ENCODE results near the gene KIF26B. TPM values are rescaled to one million over a fixed set of nuclear protein-coding genes. Genes with fewer than 3 reads are reported as not detected.

Gene KIF26B
- total RNA-seq, 1 donor from 2014 or later: 5.1 TPM

DNA sequence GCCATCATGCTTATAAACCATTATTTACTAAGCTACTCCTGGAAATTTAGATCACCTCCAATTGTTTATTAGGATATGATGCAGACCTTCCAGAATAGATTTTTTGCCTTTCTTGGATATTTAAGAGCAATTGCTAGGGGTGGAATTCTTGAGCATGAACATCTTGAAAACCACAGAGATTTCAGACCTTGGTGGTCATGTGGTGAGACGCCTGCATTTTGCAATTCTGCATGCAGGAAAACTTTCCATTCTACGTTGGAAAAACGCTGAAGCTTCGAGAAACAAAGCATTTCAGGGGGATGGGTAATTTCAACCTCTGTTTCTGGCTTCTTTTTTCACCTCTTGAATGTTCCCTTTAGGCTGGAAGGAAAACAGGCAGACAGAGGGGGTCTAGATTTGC is 596.3 kb downstream of the KIF26B start:
- H3K27me3 Mint-ChIP-seq: no peaks in the 10 kb centered on the region

DNA sequence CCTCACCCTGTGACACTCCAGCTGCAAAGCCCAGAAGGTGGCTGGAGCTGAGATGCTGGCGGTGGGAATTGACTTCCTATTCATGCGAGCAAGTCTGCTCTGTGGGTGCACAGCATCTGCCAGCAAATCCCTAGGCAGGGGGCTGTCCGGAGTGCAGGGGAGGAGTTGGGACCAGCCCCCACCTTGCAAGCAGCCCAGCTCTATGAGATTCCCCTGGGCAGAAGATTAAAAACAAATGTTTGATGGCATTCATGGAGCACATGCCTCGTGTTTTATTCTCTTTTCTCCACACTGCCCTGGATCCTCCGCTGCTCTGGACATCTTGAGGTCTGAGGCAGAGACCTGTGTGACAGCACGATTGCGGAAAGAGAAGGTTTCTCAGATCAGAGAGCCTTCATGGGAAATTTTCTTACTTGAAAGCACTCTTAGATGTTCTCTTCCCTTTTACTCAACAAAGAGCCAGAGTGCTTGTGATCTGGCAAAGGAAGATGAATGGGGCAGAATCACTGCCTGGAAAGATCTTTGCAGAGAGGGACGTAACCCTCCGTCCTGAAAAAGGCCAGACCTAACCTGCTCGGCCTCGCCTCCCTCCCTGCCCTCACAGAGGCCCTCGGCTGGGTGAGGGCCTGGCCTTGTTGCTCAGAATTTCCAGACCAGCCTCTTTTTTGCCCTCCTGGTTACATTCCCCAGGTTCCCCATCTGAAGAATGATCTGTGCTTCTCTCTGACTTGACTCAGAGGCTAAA is 597.1 kb downstream of the KIF26B start:
- H3K27me3 Mint-ChIP-seq: no peaks in the 10 kb centered on the region
- peak overlapping the region; percentile 62 for H3K27ac Mint-ChIP-seq
- H3K9me3 Mint-ChIP-seq (ENCODE audit: low read depth): peaks cover 13% of the 10 kb centered on the region
- H3K36me3 Mint-ChIP-seq (ENCODE audit: insufficient read depth): peaks cover 5% of the 10 kb centered on the region
- no peak for DNase-seq (ENCODE audit: low spot score, unreplicated experiment)
- no peaks in the 10 kb centered on the region for H3K4me1 Mint-ChIP-seq (ENCODE audit: low read depth)
- TF ChIP-seq, protein P1, sequence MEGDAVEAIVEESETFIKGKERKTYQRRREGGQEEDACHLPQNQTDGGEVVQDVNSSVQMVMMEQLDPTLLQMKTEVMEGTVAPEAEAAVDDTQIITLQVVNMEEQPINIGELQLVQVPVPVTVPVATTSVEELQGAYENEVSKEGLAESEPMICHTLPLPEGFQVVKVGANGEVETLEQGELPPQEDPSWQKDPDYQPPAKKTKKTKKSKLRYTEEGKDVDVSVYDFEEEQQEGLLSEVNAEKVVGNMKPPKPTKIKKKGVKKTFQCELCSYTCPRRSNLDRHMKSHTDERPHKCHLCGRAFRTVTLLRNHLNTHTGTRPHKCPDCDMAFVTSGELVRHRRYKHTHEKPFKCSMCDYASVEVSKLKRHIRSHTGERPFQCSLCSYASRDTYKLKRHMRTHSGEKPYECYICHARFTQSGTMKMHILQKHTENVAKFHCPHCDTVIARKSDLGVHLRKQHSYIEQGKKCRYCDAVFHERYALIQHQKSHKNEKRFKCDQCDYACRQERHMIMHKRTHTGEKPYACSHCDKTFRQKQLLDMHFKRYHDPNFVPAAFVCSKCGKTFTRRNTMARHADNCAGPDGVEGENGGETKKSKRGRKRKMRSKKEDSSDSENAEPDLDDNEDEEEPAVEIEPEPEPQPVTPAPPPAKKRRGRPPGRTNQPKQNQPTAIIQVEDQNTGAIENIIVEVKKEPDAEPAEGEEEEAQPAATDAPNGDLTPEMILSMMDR (IDR thresholded peaks at IDR 0.05; ENCODE audit: unreplicated experiment): no peak
- no peak overlapping the region for H3K4me3 Mint-ChIP-seq (ENCODE audit: low read depth)

More for the DNA sequence above, 596.3 kb downstream of the KIF26B start:
- no peak overlapping the region for H3K4me3 Mint-ChIP-seq (ENCODE audit: low read depth)
- peak overlapping the region; percentile 62 for H3K27ac Mint-ChIP-seq
- no peaks in the 10 kb centered on the region for H3K4me1 Mint-ChIP-seq (ENCODE audit: low read depth)
- TF ChIP-seq, protein P1 (IDR thresholded peaks at IDR 0.05; ENCODE audit: unreplicated experiment): no peak
- peaks cover 11% of the 10 kb centered on the region for H3K9me3 Mint-ChIP-seq (ENCODE audit: low read depth)
- peaks cover 6% of the 10 kb centered on the region for H3K36me3 Mint-ChIP-seq (ENCODE audit: insufficient read depth)
- DNase-seq (ENCODE audit: low spot score, unreplicated experiment): no peak

DNA sequence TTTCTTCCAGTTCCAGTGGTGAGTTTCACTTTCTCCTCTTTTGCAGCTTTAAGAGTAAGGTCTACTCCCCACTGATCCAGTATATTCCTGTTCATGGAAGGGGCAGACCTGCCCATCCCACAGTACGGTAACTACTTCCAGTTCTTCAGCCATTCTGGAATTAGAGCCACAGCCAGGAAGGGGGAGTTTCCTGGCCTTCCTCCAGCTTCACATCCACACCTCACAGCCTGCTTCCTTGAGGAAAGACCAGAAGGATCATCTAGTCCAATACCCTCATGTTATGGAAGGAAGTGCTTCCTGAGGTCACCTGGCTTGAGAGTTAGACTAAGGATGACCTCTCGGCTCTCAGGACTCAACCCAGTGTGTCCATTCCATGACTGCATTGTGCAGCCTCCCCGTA is 597.8 kb downstream of the KIF26B start:
- Mint-ChIP-seq H3K27me3 (no peaks in the 10 kb centered on the region), H3K27ac (no peak overlapping the region), H3K36me3 (ENCODE audit: insufficient read depth) (peaks cover 2% of the 10 kb centered on the region), H3K4me3 (ENCODE audit: low read depth) (no peak overlapping the region), H3K9me3 (ENCODE audit: low read depth) (peaks cover 11% of the 10 kb centered on the region), H3K4me1 (ENCODE audit: low read depth) (no peaks in the 10 kb centered on the region)
- no peak for DNase-seq (ENCODE audit: low spot score, unreplicated experiment)
- TF ChIP-seq, protein P1 (IDR thresholded peaks at IDR 0.05; ENCODE audit: unreplicated experiment): no peak

DNA sequence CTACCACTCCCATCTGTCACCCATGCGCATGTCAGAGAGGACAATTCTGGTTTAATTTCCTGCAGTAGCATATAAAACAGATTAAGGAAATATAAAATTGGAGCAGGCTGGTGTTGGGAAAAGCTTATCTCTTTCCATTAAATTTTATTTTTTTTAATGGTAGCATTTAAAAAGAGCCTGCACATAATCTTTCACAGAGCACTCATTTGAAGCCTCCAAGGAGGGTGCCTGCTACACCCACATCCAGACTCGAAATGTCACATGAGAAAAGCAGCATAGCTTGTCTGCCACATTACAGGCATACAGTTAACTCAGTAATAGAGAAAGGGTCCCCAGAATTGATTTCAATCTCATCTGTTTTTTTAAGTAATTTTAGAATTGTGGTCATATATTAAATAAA is 599.0 kb downstream of the KIF26B start:
- TF ChIP-seq, protein P1 (IDR thresholded peaks at IDR 0.05; ENCODE audit: unreplicated experiment): no peak
- H3K36me3 Mint-ChIP-seq (ENCODE audit: insufficient read depth): peaks cover 2% of the 10 kb centered on the region
- peaks cover 11% of the 10 kb centered on the region for H3K9me3 Mint-ChIP-seq (ENCODE audit: low read depth)
- H3K4me1 Mint-ChIP-seq (ENCODE audit: low read depth): no peaks in the 10 kb centered on the region
- H3K4me3 Mint-ChIP-seq (ENCODE audit: low read depth): no peak overlapping the region
- no peak overlapping the region for H3K27ac Mint-ChIP-seq
- no peaks in the 10 kb centered on the region for H3K27me3 Mint-ChIP-seq
- DNase-seq (ENCODE audit: low spot score, unreplicated experiment): no peak

DNA sequence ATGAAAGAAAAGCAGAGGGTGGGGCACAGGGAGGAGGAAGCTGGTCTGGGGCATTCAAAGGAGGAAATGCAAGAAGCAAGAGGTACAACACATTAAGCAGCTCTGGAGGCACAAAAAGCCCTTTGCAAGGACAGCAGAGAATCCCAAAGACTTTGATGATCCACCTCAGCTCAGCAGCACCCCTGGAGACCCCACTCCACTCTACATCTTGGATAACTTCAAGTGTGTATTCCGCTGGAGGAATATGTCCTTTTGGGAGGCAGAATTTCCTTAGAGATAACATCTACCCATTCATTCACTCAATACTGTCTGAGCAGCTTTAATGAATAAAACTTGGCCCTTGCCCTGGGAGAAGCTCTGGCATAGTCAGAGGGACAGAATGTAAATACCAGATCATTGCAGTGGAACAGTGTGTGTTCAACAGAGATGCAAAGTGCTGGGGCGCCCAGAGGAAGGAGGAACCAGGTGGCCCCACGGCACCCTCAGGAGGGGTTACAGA is 599.7 kb downstream of the KIF26B start:
- Mint-ChIP-seq H3K36me3 (ENCODE audit: insufficient read depth) (peaks cover 2% of the 10 kb centered on the region), H3K4me1 (ENCODE audit: low read depth) (no peaks in the 10 kb centered on the region), H3K9me3 (ENCODE audit: low read depth) (peaks cover 11% of the 10 kb centered on the region), H3K27me3 (no peaks in the 10 kb centered on the region), H3K4me3 (ENCODE audit: low read depth) (no peak overlapping the region), H3K27ac (no peak overlapping the region)
- no peak for DNase-seq (ENCODE audit: low spot score, unreplicated experiment)
- TF ChIP-seq, protein P1 (IDR thresholded peaks at IDR 0.05; ENCODE audit: unreplicated experiment): no peak

Data from progenitor cell of endocrine pancreas (in vitro differentiated cells).